ENCODE measurements around the gene CACNA1C.
A peak's percentile ranks its signal among the peaks of the same experiment; 100 is the strongest.

DNA sequence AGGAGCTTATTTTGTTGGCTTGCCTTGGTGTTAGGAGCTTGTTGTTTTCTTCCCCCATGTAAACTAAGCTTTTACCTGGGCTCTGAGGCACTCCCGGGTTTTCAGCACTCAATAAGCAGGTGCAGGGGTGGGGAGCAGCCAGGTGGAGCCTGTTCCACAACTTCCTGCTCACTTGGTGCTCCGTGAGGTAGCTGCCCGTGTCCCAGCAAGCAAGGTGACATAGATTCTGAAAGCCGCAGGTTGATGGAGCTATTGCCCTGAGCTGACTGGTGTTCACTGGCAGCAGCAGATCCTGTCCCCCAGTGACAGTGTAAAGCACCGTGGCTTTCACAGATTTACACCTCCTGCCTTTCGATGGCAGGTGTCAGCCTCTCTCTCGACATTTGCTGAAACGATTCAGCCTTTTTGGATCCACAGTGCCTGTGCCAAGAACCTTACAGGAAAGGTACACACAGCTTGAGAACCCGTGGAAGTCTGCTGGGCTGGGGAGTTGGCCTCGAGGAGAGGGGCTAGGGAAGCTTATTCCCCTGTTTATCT is 446.2 kb downstream of the CACNA1C start:
- TF ChIP-seq, protein P1, sequence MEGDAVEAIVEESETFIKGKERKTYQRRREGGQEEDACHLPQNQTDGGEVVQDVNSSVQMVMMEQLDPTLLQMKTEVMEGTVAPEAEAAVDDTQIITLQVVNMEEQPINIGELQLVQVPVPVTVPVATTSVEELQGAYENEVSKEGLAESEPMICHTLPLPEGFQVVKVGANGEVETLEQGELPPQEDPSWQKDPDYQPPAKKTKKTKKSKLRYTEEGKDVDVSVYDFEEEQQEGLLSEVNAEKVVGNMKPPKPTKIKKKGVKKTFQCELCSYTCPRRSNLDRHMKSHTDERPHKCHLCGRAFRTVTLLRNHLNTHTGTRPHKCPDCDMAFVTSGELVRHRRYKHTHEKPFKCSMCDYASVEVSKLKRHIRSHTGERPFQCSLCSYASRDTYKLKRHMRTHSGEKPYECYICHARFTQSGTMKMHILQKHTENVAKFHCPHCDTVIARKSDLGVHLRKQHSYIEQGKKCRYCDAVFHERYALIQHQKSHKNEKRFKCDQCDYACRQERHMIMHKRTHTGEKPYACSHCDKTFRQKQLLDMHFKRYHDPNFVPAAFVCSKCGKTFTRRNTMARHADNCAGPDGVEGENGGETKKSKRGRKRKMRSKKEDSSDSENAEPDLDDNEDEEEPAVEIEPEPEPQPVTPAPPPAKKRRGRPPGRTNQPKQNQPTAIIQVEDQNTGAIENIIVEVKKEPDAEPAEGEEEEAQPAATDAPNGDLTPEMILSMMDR (IDR thresholded peaks at IDR 0.05) = peak in 1 of 6 experiments; percentile 33
- no peak for TF ChIP-seq POLR2A (IDR thresholded peaks at IDR 0.05)
